EH (cell line): ENCODE results near the gene SHKBP1.
"Not testable (repeated sequence)": the region's sequence is repeated elsewhere in the genome, so short reads cannot be mapped to it uniquely, and the experiment has no call there.

Experiments used
- DNase-seq: peaks from one replicate; pipeline ENCODE4 v3.0.0-alpha.2; 2015; ENCODE audit warnings: low read depth

Gene SHKBP1

GRCh38 chr19:40576585-40577451, at the start of gene SHKBP1:
Gene SHKBP1 (plus strand): TSS chr19:40576873. CDS start chr19:40576900, 27 bp downstream.
- peak; percentile 93 for DNase-seq

GRCh38 chr19:40528078-40528477, 48.6 kb upstream of the SHKBP1 start:
- no peak for DNase-seq

GRCh38 chr19:40528533-40529092, 48.1 kb upstream of the SHKBP1 start:
- DNase-seq, result no peak

- peak; percentile 71 for DNase-seq
These were observed 47.3 kb upstream of the SHKBP1 start for GRCh38 chr19:40529093-40529954.

GRCh38 chr19:40530091-40530901, 46.4 kb upstream of the SHKBP1 start:
- no peak for DNase-seq

- DNase-seq, result no peak
These were observed 43.2 kb upstream of the SHKBP1 start for GRCh38 chr19:40533508-40533907.

GRCh38 chr19:40534148-40534547, 42.5 kb upstream of the SHKBP1 start:
- no peak for DNase-seq

GRCh38 chr19:40539070-40539469, 37.6 kb upstream of the SHKBP1 start:
- peak; percentile 16 for DNase-seq

GRCh38 chr19:40542202-40542859, 34.3 kb upstream of the SHKBP1 start:
- DNase-seq, result peak; percentile 39

- no peak for DNase-seq
These were observed 33.6 kb upstream of the SHKBP1 start for GRCh38 chr19:40543029-40543597.

- not testable (repeated sequence) for DNase-seq
These were observed 30.4 kb upstream of the SHKBP1 start for GRCh38 chr19:40546153-40546841.

GRCh38 chr19:40547190-40547589, 29.5 kb upstream of the SHKBP1 start:
- not testable (repeated sequence) for DNase-seq

- no peak for DNase-seq
These were observed 28.8 kb upstream of the SHKBP1 start for GRCh38 chr19:40547836-40548235.

- DNase-seq, result peak; percentile 39
These were observed 27.5 kb upstream of the SHKBP1 start for GRCh38 chr19:40549007-40549708.

- no peak for DNase-seq
These were observed 25.7 kb upstream of the SHKBP1 start for GRCh38 chr19:40550951-40551350.

- no peak for DNase-seq
These were observed 23.8 kb upstream of the SHKBP1 start for GRCh38 chr19:40552848-40553247.

GRCh38 chr19:40553885-40554857, 22.5 kb upstream of the SHKBP1 start:
- DNase-seq, result no peak

GRCh38 chr19:40555978-40556689, 20.5 kb upstream of the SHKBP1 start:
- no peak for DNase-seq
